ENCODE data around the gene BTBD7. TPM values are rescaled to one million over a fixed set of nuclear protein-coding genes. Genes with fewer than 3 reads are reported as not detected.

BTBD7 gene
- total and polyA plus RNA-seq, 2 experiments from 2014 or later = 24.4 to 32.8 TPM

DNA sequence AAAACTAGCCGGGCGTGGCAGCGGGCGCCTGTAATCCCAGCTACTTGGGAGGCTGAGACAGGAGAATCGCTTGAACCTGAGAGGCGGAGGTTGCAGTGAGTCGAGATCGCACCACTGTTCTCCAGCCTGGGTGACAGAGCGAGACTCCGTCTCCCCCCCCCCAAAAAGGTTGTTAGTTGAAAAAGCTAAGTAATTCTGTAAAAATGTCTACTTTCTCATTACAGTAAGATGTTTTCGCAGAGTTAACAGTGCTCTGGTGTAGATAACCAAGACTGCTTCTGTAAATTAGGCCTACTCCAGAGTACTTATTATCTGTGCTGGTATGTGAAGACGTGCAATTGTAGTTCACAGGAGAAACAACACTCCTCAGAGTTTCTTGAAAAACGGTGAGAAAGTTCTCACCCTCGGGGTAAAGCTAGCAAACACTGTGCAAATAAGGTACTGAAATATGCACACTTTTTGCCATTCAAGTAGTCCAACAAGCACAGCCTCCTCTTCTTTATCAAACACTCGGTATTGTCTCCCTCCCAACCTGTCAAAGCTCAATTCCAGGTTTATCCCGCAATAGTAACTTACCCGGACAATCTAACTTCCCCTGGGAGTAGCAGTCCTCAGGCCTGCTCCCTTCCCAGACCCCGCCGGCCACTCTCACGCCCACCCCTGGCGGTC is 974 bp downstream of the BTBD7 start:
- H3K4me1 ChIP-seq (ENCODE audit: insufficient read depth) = peaks cover 28% of the 10 kb centered on the region; the same call in 1 of the 2 replicates
- no peaks in the 10 kb centered on the region for H3K9me2 ChIP-seq (ENCODE audit: insufficient read depth)
- H4K20me1 ChIP-seq (replicated peaks; ENCODE audit: insufficient read depth) = peaks cover 36% of the 10 kb centered on the region
- Mint-ChIP-seq H3K27ac (0 out of 2 replicates have a peak overlapping the region, but pooled peaks have one; percentile 61), H3K4me3 (peak overlapping the region; percentile 93), H3K9me3 (peaks cover 12% of the 10 kb centered on the region), H3K4me1 (peaks cover 40% of the 10 kb centered on the region), H3K27me3 (ENCODE audit: insufficient read depth, low read depth, poor library complexity) (peaks cover 11% of the 10 kb centered on the region), H3K36me3 (ENCODE audit: low read depth) (peaks cover 16% of the 10 kb centered on the region)
- no peak for TF ChIP-seq CREB1 (CRISPR knock-in tag; IDR thresholded peaks at IDR 0.05; ENCODE audit: low read depth)
- H3K4me3 ChIP-seq = peak overlapping the region; percentile 87
- 0 out of 2 replicates have a peak, but pooled peaks cover 4% of the 10 kb centered on the region for H3F3A ChIP-seq (replicated peaks; ENCODE audit: low read depth)
- peaks cover 54% of the 10 kb centered on the region for H3K79me2 ChIP-seq (replicated peaks; ENCODE audit: insufficient read depth)
- peak overlapping the region; percentile 92 for H3K4me2 ChIP-seq
- 0 out of 2 replicates have a peak overlapping the region, but pooled peaks have one; percentile 4 for H2AFZ ChIP-seq
- ATAC-seq (no peak), DNase-seq (ENCODE audit: low spot score) (no peak)
- peaks cover 9% of the 10 kb centered on the region for H3K36me3 ChIP-seq (ENCODE audit: insufficient read depth)
- H3K27ac ChIP-seq (ENCODE audit: low read depth) = peak overlapping the region; percentile 68
- no peaks in the 10 kb centered on the region for H3K27me3 ChIP-seq (ENCODE audit: insufficient read depth)

DNA sequence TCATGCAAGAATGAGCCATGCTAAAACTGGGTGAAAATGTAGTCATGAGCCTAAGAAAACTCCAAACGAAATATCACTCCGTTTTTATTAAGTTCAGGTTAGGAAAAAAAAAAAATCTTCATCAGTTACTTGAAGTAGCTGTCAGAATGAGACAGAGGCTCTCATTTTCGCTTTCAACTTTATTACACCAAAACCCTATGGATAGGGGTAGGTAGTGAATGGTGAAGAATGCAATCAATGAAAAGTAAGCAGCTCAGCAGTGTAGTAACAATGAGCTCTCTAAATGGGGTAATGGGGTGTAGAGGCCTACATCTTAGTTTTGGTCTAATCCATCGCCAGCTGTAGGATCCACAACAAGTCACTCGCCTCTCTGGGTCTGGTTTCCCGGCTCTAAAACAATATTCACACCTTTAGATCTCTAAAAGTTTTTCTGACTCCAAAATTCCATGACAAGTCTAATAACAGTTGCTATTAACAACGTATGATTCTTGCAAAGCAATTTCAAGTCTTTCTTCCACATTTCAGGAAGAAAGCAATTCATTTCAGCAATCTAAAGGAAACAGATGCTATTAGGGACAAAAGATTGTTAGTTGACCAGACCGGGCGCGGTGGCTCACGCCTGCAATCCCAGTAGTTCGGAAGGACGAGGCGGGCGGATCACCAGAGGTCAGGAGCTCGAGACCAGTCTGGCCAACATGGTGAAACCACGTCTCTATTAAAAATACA is 1.7 kb downstream of the BTBD7 start:
- DNase-seq (ENCODE audit: low spot score) = no peak
- H3K9me3 Mint-ChIP-seq = peaks cover 7% of the 10 kb centered on the region; the same call in 2 of the 3 replicates

More for the DNA sequence above, 1.7 kb downstream of the BTBD7 start:
- TF ChIP-seq, protein P1, sequence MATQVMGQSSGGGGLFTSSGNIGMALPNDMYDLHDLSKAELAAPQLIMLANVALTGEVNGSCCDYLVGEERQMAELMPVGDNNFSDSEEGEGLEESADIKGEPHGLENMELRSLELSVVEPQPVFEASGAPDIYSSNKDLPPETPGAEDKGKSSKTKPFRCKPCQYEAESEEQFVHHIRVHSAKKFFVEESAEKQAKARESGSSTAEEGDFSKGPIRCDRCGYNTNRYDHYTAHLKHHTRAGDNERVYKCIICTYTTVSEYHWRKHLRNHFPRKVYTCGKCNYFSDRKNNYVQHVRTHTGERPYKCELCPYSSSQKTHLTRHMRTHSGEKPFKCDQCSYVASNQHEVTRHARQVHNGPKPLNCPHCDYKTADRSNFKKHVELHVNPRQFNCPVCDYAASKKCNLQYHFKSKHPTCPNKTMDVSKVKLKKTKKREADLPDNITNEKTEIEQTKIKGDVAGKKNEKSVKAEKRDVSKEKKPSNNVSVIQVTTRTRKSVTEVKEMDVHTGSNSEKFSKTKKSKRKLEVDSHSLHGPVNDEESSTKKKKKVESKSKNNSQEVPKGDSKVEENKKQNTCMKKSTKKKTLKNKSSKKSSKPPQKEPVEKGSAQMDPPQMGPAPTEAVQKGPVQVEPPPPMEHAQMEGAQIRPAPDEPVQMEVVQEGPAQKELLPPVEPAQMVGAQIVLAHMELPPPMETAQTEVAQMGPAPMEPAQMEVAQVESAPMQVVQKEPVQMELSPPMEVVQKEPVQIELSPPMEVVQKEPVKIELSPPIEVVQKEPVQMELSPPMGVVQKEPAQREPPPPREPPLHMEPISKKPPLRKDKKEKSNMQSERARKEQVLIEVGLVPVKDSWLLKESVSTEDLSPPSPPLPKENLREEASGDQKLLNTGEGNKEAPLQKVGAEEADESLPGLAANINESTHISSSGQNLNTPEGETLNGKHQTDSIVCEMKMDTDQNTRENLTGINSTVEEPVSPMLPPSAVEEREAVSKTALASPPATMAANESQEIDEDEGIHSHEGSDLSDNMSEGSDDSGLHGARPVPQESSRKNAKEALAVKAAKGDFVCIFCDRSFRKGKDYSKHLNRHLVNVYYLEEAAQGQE (IDR thresholded peaks at IDR 0.05; ENCODE audit: unreplicated experiment) = no peak
- TF ChIP-seq ZNF331 (CRISPR knock-in tag; IDR thresholded peaks at IDR 0.05; ENCODE audit: low read depth) (no peak), CREB1 (CRISPR knock-in tag; IDR thresholded peaks at IDR 0.05; ENCODE audit: low read depth) (no peak)
- peaks cover 40% of the 10 kb centered on the region for H3K4me1 Mint-ChIP-seq
- H3K36me3 Mint-ChIP-seq (ENCODE audit: low read depth) = peaks cover 12% of the 10 kb centered on the region
- peak overlapping the region; percentile 93 for H3K4me3 Mint-ChIP-seq
- H2AFZ ChIP-seq = no peak overlapping the region
- H3K27me3 Mint-ChIP-seq (ENCODE audit: insufficient read depth, low read depth, poor library complexity) = peaks cover 11% of the 10 kb centered on the region
- peaks cover 2% of the 10 kb centered on the region; the same call in 1 of the 2 replicates for H3K36me3 ChIP-seq (ENCODE audit: insufficient read depth)
- H3K27me3 ChIP-seq (ENCODE audit: insufficient read depth) = no peaks in the 10 kb centered on the region
- H3K27ac Mint-ChIP-seq = no peak overlapping the region
- peaks cover 61% of the 10 kb centered on the region for H3K79me2 ChIP-seq (replicated peaks; ENCODE audit: insufficient read depth)
- peak overlapping the region; percentile 92 for H3K4me2 ChIP-seq
- peaks cover 28% of the 10 kb centered on the region; the same call in 1 of the 2 replicates for H3K4me1 ChIP-seq (ENCODE audit: insufficient read depth)
- ATAC-seq = no peak
- peak overlapping the region; percentile 21; the same call in 1 of the 2 replicates for H3K27ac ChIP-seq (ENCODE audit: low read depth)
- H3K4me3 ChIP-seq = peak overlapping the region; percentile 87
- 0 out of 2 replicates have a peak, but pooled peaks cover 4% of the 10 kb centered on the region for H3F3A ChIP-seq (replicated peaks; ENCODE audit: low read depth)
- peaks cover 43% of the 10 kb centered on the region for H4K20me1 ChIP-seq (replicated peaks; ENCODE audit: insufficient read depth)
- H3K9me2 ChIP-seq (ENCODE audit: insufficient read depth) = no peaks in the 10 kb centered on the region

All from GM23338 (cell line).